ENCODE results near the gene MYDGF.
A peak's percentile ranks its signal among the peaks of the same experiment; 100 is the strongest.

MYDGF gene

GRCh38 chr19:4653793-4654436, 16.2 kb downstream of the MYDGF start:
- 95% methylated on average over 13 of the region's 13 CpGs for WGBS
- H3K4ac ChIP-seq (ENCODE audit: low read depth in 1 of 2, low read length in 2 of 2) = no peak overlapping the region

GRCh38 chr19:4652075-4652474, 18.1 kb downstream of the MYDGF start:
- H4K8ac ChIP-seq (ENCODE audit: low read length) = no peak overlapping the region
- no peak overlapping the region for H3K18ac ChIP-seq (ENCODE audit: low read depth in 1 of 2, low read length in 2 of 2)
- H2BK5ac ChIP-seq (ENCODE audit: low read depth, low read length, poor library complexity, severe bottlenecking) = no peak overlapping the region
- peak overlapping the region; percentile 46 for H2BK15ac ChIP-seq (ENCODE audit: low read depth, poor library complexity, severe bottlenecking)
- H2BK12ac ChIP-seq (ENCODE audit: low read length in 2 of 2) = no peak overlapping the region
- no peak overlapping the region for H3K27ac ChIP-seq (ENCODE audit: low read length, poor library complexity, severe bottlenecking)
- peaks cover 11% of the 10 kb centered on the region for H3K4me1 ChIP-seq (ENCODE audit: control insufficient read depth, insufficient read depth, low read depth, low read length)
- no peaks in the 10 kb centered on the region for H3K27me3 ChIP-seq (ENCODE audit: control insufficient read depth in 1 of 2, insufficient read depth in 1 of 2, low read length in 2 of 2)
- H3K9ac ChIP-seq (ENCODE audit: low read length) = no peak overlapping the region
- H3K4ac ChIP-seq (ENCODE audit: low read depth in 1 of 2, low read length in 2 of 2) = no peak overlapping the region
- H2AFZ ChIP-seq (ENCODE audit: low read depth, low read length) = no peak overlapping the region
- no peak overlapping the region for H3K4me2 ChIP-seq (ENCODE audit: low read length, poor library complexity, severe bottlenecking)
- H2BK120ac ChIP-seq (ENCODE audit: low read depth, low read length) = no peak overlapping the region
- H3K14ac ChIP-seq (ENCODE audit: low read length in 2 of 2) = no peak overlapping the region
- H4K91ac ChIP-seq (ENCODE audit: low read length) = peak overlapping the region; percentile 63
- peaks cover 18 to 59% of the 10 kb centered on the region in 2 experiments for H3K36me3 ChIP-seq (ENCODE audit: control insufficient read depth in 1 of 2, insufficient read depth in 2 of 2, low read depth in 1 of 2, low read length in 2 of 2)
- no peak for DNase-seq
- peaks cover 34% of the 10 kb centered on the region for H3K79me1 ChIP-seq (replicated peaks; ENCODE audit: low read length, poor library complexity, severe bottlenecking)
- H3K4me3 ChIP-seq (ENCODE audit: insufficient read depth in 1 of 2, low read depth in 1 of 2, low read length in 2 of 2) = peak overlapping the region in 1 of 2 experiments; percentile 24
- 98% methylated on average over 40 of the region's 44 CpGs for WGBS
- no peak overlapping the region for H2AK5ac ChIP-seq (ENCODE audit: low read length, severe bottlenecking)
- H3K9me3 ChIP-seq (ENCODE audit: control insufficient read depth, low read length) = no peaks in the 10 kb centered on the region
- H3K23ac ChIP-seq (ENCODE audit: low read length in 2 of 2) = no peak overlapping the region

More at GRCh38 chr19:4653793-4654436, 16.2 kb downstream of the MYDGF start:
- Histone ChIP-seq H3K79me1 (replicated peaks; ENCODE audit: low read length, poor library complexity, severe bottlenecking) (peaks cover 31% of the 10 kb centered on the region), H3K27me3 (ENCODE audit: control insufficient read depth in 1 of 2, insufficient read depth in 1 of 2, low read length in 2 of 2) (no peaks in the 10 kb centered on the region), H3K4me2 (ENCODE audit: low read length, poor library complexity, severe bottlenecking) (no peak overlapping the region), H3K23ac (ENCODE audit: low read length in 2 of 2) (no peak overlapping the region), H3K36me3 (ENCODE audit: control insufficient read depth in 1 of 2, insufficient read depth in 2 of 2, low read depth in 1 of 2, low read length in 2 of 2) (peaks cover 36 to 76% of the 10 kb centered on the region in 2 experiments), H4K8ac (ENCODE audit: low read length) (no peak overlapping the region), H2BK15ac (ENCODE audit: low read depth, poor library complexity, severe bottlenecking) (no peak overlapping the region), H2BK5ac (ENCODE audit: low read depth, low read length, poor library complexity, severe bottlenecking) (no peak overlapping the region), H2BK120ac (ENCODE audit: low read depth, low read length) (no peak overlapping the region), H3K9me3 (ENCODE audit: control insufficient read depth, low read length) (no peaks in the 10 kb centered on the region), H3K18ac (ENCODE audit: low read depth in 1 of 2, low read length in 2 of 2) (no peak overlapping the region), H2BK12ac (ENCODE audit: low read length in 2 of 2) (peak overlapping the region in 1 of 2 experiments; percentile 25), H3K14ac (ENCODE audit: low read length in 2 of 2) (no peak overlapping the region), H3K4me3 (ENCODE audit: insufficient read depth in 1 of 2, low read depth in 1 of 2, low read length in 2 of 2) (no peak overlapping the region), H2AK5ac (ENCODE audit: low read length, severe bottlenecking) (no peak overlapping the region), H3K27ac (ENCODE audit: low read length, poor library complexity, severe bottlenecking) (no peak overlapping the region), H2AFZ (ENCODE audit: low read depth, low read length) (no peak overlapping the region), H3K4me1 (ENCODE audit: control insufficient read depth, insufficient read depth, low read depth, low read length) (peaks cover 3% of the 10 kb centered on the region), H3K9ac (ENCODE audit: low read length) (no peak overlapping the region), H4K91ac (ENCODE audit: low read length) (no peak overlapping the region)
- no peak for DNase-seq

- no peaks in the 10 kb centered on the region for H3K9me3 ChIP-seq (ENCODE audit: control insufficient read depth, low read length)
- no peak overlapping the region for H4K91ac ChIP-seq (ENCODE audit: low read length)
- H3K4me3 ChIP-seq (ENCODE audit: insufficient read depth in 1 of 2, low read depth in 1 of 2, low read length in 2 of 2) = no peak overlapping the region
- peaks cover 13% of the 10 kb centered on the region for H3K4me1 ChIP-seq (ENCODE audit: control insufficient read depth, insufficient read depth, low read depth, low read length)
- no peak overlapping the region for H3K14ac ChIP-seq (ENCODE audit: low read length in 2 of 2)
- H3K4ac ChIP-seq (ENCODE audit: low read depth in 1 of 2, low read length in 2 of 2) = no peak overlapping the region
- H3K18ac ChIP-seq (ENCODE audit: low read depth in 1 of 2, low read length in 2 of 2) = no peak overlapping the region
- no peak overlapping the region for H2AK5ac ChIP-seq (ENCODE audit: low read length, severe bottlenecking)
- no peak overlapping the region for H3K27ac ChIP-seq (ENCODE audit: low read length, poor library complexity, severe bottlenecking)
- H2BK15ac ChIP-seq (ENCODE audit: low read depth, poor library complexity, severe bottlenecking) = no peak overlapping the region
- no peak overlapping the region for H3K23ac ChIP-seq (ENCODE audit: low read length in 2 of 2)
- 81% methylated on average over 2 of the region's 2 CpGs for WGBS
- no peak overlapping the region for H4K8ac ChIP-seq (ENCODE audit: low read length)
- H3K9ac ChIP-seq (ENCODE audit: low read length) = no peak overlapping the region
- no peak overlapping the region for H2BK12ac ChIP-seq (ENCODE audit: low read length in 2 of 2)
- peaks cover 43% of the 10 kb centered on the region for H3K79me1 ChIP-seq (replicated peaks; ENCODE audit: low read length, poor library complexity, severe bottlenecking)
- no peak overlapping the region for H3K4me2 ChIP-seq (ENCODE audit: low read length, poor library complexity, severe bottlenecking)
- H3K36me3 ChIP-seq (ENCODE audit: control insufficient read depth in 1 of 2, insufficient read depth in 2 of 2, low read depth in 1 of 2, low read length in 2 of 2) = peaks cover 7 to 48% of the 10 kb centered on the region in 2 experiments
- no peak overlapping the region for H2AFZ ChIP-seq (ENCODE audit: low read depth, low read length)
- H2BK120ac ChIP-seq (ENCODE audit: low read depth, low read length) = no peak overlapping the region
- no peaks in the 10 kb centered on the region for H3K27me3 ChIP-seq (ENCODE audit: control insufficient read depth in 1 of 2, insufficient read depth in 1 of 2, low read length in 2 of 2)
- DNase-seq = no peak
- no peak overlapping the region for H2BK5ac ChIP-seq (ENCODE audit: low read depth, low read length, poor library complexity, severe bottlenecking)
These were observed 20.0 kb downstream of the MYDGF start for GRCh38 chr19:4650159-4650558.

- DNase-seq = no peak
- no peak overlapping the region for H3K9ac ChIP-seq (ENCODE audit: low read length)
- H2AK5ac ChIP-seq (ENCODE audit: low read length, severe bottlenecking) = no peak overlapping the region
- H4K91ac ChIP-seq (ENCODE audit: low read length) = no peak overlapping the region
- H2BK15ac ChIP-seq (ENCODE audit: low read depth, poor library complexity, severe bottlenecking) = no peak overlapping the region
- H3K4me2 ChIP-seq (ENCODE audit: low read length, poor library complexity, severe bottlenecking) = no peak overlapping the region
- no peak overlapping the region for H2BK5ac ChIP-seq (ENCODE audit: low read depth, low read length, poor library complexity, severe bottlenecking)
- 89% methylated on average over 16 of the region's 19 CpGs for WGBS
- no peak overlapping the region for H3K27ac ChIP-seq (ENCODE audit: low read length, poor library complexity, severe bottlenecking)
- H2BK120ac ChIP-seq (ENCODE audit: low read depth, low read length) = no peak overlapping the region
- peaks cover 46% of the 10 kb centered on the region for H3K79me1 ChIP-seq (replicated peaks; ENCODE audit: low read length, poor library complexity, severe bottlenecking)
- H3K27me3 ChIP-seq (ENCODE audit: control insufficient read depth in 1 of 2, insufficient read depth in 1 of 2, low read length in 2 of 2) = no peaks in the 10 kb centered on the region
- no peak overlapping the region for H2AFZ ChIP-seq (ENCODE audit: low read depth, low read length)
- H3K4me3 ChIP-seq (ENCODE audit: insufficient read depth in 1 of 2, low read depth in 1 of 2, low read length in 2 of 2) = no peak overlapping the region
- no peak overlapping the region for H3K4ac ChIP-seq (ENCODE audit: low read depth in 1 of 2, low read length in 2 of 2)
- H3K4me1 ChIP-seq (ENCODE audit: control insufficient read depth, insufficient read depth, low read depth, low read length) = peaks cover 15% of the 10 kb centered on the region
- H3K14ac ChIP-seq (ENCODE audit: low read length in 2 of 2) = no peak overlapping the region
- no peak overlapping the region for H3K18ac ChIP-seq (ENCODE audit: low read depth in 1 of 2, low read length in 2 of 2)
- H3K23ac ChIP-seq (ENCODE audit: low read length in 2 of 2) = peak overlapping the region in 1 of 2 experiments; percentile 18
- no peak overlapping the region for H4K8ac ChIP-seq (ENCODE audit: low read length)
- peaks cover under 1 to 42% of the 10 kb centered on the region in 2 experiments for H3K36me3 ChIP-seq (ENCODE audit: control insufficient read depth in 1 of 2, insufficient read depth in 2 of 2, low read depth in 1 of 2, low read length in 2 of 2)
- H2BK12ac ChIP-seq (ENCODE audit: low read length in 2 of 2) = no peak overlapping the region
- no peaks in the 10 kb centered on the region for H3K9me3 ChIP-seq (ENCODE audit: control insufficient read depth, low read length)
These were observed 20.6 kb downstream of the MYDGF start for GRCh38 chr19:4649392-4650047.

All from mesenchymal stem cell (in vitro differentiated cells and primary cell).